ENCODE results near the gene DNM3.

DNA sequence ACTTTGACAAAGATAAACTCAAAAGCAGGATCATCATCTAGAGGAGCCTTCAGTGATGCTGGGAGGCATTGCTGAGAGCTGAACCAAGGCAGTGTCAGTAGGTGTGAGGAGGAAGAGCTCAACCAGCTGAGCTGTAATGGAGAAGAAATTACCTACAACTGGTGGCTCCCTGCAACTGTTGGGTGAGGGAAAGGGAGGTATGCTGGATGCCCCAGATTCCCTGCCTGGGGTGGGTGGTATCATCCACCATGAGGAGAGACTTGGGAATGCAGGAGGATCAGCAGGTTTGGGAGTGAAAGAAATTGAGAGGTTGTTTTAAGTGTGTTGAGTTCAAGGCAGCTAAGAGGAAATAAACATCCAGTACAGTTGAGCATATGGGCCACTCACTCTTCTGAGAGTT is 199.8 kb downstream of the DNM3 start:
- TF ChIP-seq, protein P1, sequence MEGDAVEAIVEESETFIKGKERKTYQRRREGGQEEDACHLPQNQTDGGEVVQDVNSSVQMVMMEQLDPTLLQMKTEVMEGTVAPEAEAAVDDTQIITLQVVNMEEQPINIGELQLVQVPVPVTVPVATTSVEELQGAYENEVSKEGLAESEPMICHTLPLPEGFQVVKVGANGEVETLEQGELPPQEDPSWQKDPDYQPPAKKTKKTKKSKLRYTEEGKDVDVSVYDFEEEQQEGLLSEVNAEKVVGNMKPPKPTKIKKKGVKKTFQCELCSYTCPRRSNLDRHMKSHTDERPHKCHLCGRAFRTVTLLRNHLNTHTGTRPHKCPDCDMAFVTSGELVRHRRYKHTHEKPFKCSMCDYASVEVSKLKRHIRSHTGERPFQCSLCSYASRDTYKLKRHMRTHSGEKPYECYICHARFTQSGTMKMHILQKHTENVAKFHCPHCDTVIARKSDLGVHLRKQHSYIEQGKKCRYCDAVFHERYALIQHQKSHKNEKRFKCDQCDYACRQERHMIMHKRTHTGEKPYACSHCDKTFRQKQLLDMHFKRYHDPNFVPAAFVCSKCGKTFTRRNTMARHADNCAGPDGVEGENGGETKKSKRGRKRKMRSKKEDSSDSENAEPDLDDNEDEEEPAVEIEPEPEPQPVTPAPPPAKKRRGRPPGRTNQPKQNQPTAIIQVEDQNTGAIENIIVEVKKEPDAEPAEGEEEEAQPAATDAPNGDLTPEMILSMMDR (IDR thresholded peaks at IDR 0.05; ENCODE audit: extremely low read depth in 1 of 2, insufficient read depth in 1 of 2, low read depth in 1 of 2, low read length in 2 of 2): no peak
- TF ChIP-seq POLR2A (IDR thresholded peaks at IDR 0.05; ENCODE audit: low read depth, low read length): no peak
- no peak for TF ChIP-seq JUN (IDR thresholded peaks at IDR 0.05; ENCODE audit: borderline replicate concordance, insufficient read depth, insufficient read length, low read depth)
- TF ChIP-seq POLR2AphosphoS5 (IDR thresholded peaks at IDR 0.05; ENCODE audit: insufficient read depth, low read depth, low read length): no peak
- TF ChIP-seq EZH2 (IDR thresholded peaks at IDR 0.05; ENCODE audit: borderline replicate concordance, low read depth, low read length, severe bottlenecking): no peak
- no peak for TF ChIP-seq FOS (IDR thresholded peaks at IDR 0.05; ENCODE audit: borderline replicate concordance, insufficient read depth, low read length)
